Duodenal mucosa (tissue), 2 donors: ENCODE results near the gene PSMA2.

Experiments
- H3K27ac ChIP-seq: one replicate; pipeline ENCODE4 v1.7.0; 2013; ENCODE audit warnings: low read depth, low read length
- H3K27me3 ChIP-seq, 2 donors: one replicate each; pipeline ENCODE4 v1.7.0; 2013; ENCODE audit warnings: low read length in 2 of 2, control low read depth in 1 of 2; ENCODE audit not compliant: insufficient read depth in 2 of 2, control insufficient read depth in 1 of 2
- H3K36me3 ChIP-seq, 2 donors: one replicate each; pipeline ENCODE4 v1.7.0; 2013; ENCODE audit warnings: low read length in 2 of 2, control low read depth in 1 of 2; ENCODE audit not compliant: insufficient read depth in 2 of 2, control insufficient read depth in 1 of 2
- H3K4me1 ChIP-seq, 2 donors: one replicate each; pipeline ENCODE4 v1.7.0; 2013; ENCODE audit warnings: low read length in 2 of 2, control low read depth in 1 of 2; ENCODE audit not compliant: insufficient read depth in 2 of 2, control insufficient read depth in 1 of 2
- H3K4me3 ChIP-seq, 2 donors: one replicate each; pipeline ENCODE4 v1.7.0; 2013; ENCODE audit warnings: low read length in 2 of 2, low read depth in 1 of 2
- H3K9ac ChIP-seq, 2 donors: one replicate each; pipeline ENCODE4 v1.7.0; 2013; ENCODE audit warnings: low read length in 2 of 2, low read depth in 1 of 2
- H3K9me3 ChIP-seq, 2 donors: one replicate each; pipeline ENCODE4 v1.7.0; 2013; ENCODE audit warnings: low read length in 2 of 2, control low read depth in 1 of 2; ENCODE audit not compliant: control insufficient read depth in 1 of 2

Gene PSMA2

GRCh38 chr7:42880392-42880791 lies 51.6 kb downstream of the PSMA2 start:
- H3K27me3 ChIP-seq: peaks cover 0 to 4% of the 10 kb centered on the region in 2 donors
- H3K36me3 ChIP-seq: no peaks in the 10 kb centered on the region
- H3K4me3 ChIP-seq: no peak overlapping the region
- no peak overlapping the region for H3K27ac ChIP-seq
- no peaks in the 10 kb centered on the region for H3K4me1 ChIP-seq
- no peak overlapping the region for H3K9ac ChIP-seq
- no peaks in the 10 kb centered on the region for H3K9me3 ChIP-seq

GRCh38 chr7:42878303-42878702 lies 53.7 kb downstream of the PSMA2 start:
- H3K27me3 ChIP-seq: peaks cover 0 to 4% of the 10 kb centered on the region in 2 donors
- H3K9me3 ChIP-seq: no peaks in the 10 kb centered on the region
- no peak overlapping the region for H3K9ac ChIP-seq
- no peak overlapping the region for H3K27ac ChIP-seq
- no peaks in the 10 kb centered on the region for H3K36me3 ChIP-seq
- H3K4me3 ChIP-seq: no peak overlapping the region
- H3K4me1 ChIP-seq: no peaks in the 10 kb centered on the region

- Histone ChIP-seq H3K27me3 (peaks cover 0 to 4% of the 10 kb centered on the region in 2 donors), H3K4me1 (no peaks in the 10 kb centered on the region), H3K9ac (no peak overlapping the region), H3K9me3 (no peaks in the 10 kb centered on the region), H3K27ac (no peak overlapping the region), H3K4me3 (no peak overlapping the region), H3K36me3 (no peaks in the 10 kb centered on the region)
Observed at GRCh38 chr7:42877862-42878261, 54.1 kb downstream of the PSMA2 start.

GRCh38 chr7:42876182-42877068 lies 55.5 kb downstream of the PSMA2 start:
- H3K36me3 ChIP-seq: no peaks in the 10 kb centered on the region
- H3K9me3 ChIP-seq: no peaks in the 10 kb centered on the region
- H3K4me1 ChIP-seq: no peaks in the 10 kb centered on the region
- peaks cover 0 to 4% of the 10 kb centered on the region in 2 donors for H3K27me3 ChIP-seq
- no peak overlapping the region for H3K9ac ChIP-seq
- H3K27ac ChIP-seq: no peak overlapping the region
- no peak overlapping the region for H3K4me3 ChIP-seq

GRCh38 chr7:42869131-42870020 lies 62.6 kb downstream of the PSMA2 start:
- no peak overlapping the region for H3K4me3 ChIP-seq
- H3K27ac ChIP-seq: no peak overlapping the region
- H3K9me3 ChIP-seq: no peaks in the 10 kb centered on the region
- H3K4me1 ChIP-seq: no peaks in the 10 kb centered on the region
- H3K36me3 ChIP-seq: no peaks in the 10 kb centered on the region
- H3K9ac ChIP-seq: no peak overlapping the region
- H3K27me3 ChIP-seq: no peaks in the 10 kb centered on the region

- no peak overlapping the region for H3K9ac ChIP-seq
- no peaks in the 10 kb centered on the region for H3K9me3 ChIP-seq
- no peak overlapping the region for H3K4me3 ChIP-seq
- H3K36me3 ChIP-seq: no peaks in the 10 kb centered on the region
- no peak overlapping the region for H3K27ac ChIP-seq
- no peaks in the 10 kb centered on the region for H3K27me3 ChIP-seq
- no peaks in the 10 kb centered on the region for H3K4me1 ChIP-seq
Observed at GRCh38 chr7:42868480-42868879, 63.5 kb downstream of the PSMA2 start.
